ENCODE data around the gene MORN5.

The MORN5 gene

DNA sequence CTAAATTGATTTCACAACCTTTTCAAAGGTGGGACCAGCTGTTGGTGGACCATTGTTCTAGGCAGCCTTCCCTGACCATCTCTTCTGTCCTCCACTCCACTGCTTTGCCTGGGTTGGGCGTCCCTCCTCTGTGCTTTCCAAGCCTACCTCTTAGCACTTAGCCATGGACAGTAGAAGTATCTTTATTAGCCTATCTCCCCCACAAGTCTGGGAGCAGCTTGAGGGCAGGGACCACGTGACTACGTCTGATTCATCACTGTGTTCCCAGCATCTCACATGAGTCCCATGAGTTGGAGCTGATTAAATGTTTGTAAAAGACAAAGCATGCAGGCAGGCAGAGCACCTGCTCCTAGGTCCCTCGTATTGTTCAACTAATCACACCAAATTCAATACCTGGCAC is 20.9 kb downstream of the MORN5 start:
- H3K4me1 ChIP-seq (ENCODE audit: low read depth, poor library complexity, severe bottlenecking): no peaks in the 10 kb centered on the region
- no peaks in the 10 kb centered on the region for H3K27me3 ChIP-seq (ENCODE audit: insufficient read depth, low read depth)
- H4K20me1 ChIP-seq (ENCODE audit: insufficient read depth): no peaks in the 10 kb centered on the region
- H3K4me3 ChIP-seq (IDR thresholded peaks at IDR 0.05; ENCODE audit: insufficient read depth, low read depth, low read length): no peak overlapping the region
- no peaks in the 10 kb centered on the region for H3K79me2 ChIP-seq (ENCODE audit: insufficient read depth, low read depth)
- H3K27ac ChIP-seq: no peak overlapping the region
- TF ChIP-seq, protein P1, sequence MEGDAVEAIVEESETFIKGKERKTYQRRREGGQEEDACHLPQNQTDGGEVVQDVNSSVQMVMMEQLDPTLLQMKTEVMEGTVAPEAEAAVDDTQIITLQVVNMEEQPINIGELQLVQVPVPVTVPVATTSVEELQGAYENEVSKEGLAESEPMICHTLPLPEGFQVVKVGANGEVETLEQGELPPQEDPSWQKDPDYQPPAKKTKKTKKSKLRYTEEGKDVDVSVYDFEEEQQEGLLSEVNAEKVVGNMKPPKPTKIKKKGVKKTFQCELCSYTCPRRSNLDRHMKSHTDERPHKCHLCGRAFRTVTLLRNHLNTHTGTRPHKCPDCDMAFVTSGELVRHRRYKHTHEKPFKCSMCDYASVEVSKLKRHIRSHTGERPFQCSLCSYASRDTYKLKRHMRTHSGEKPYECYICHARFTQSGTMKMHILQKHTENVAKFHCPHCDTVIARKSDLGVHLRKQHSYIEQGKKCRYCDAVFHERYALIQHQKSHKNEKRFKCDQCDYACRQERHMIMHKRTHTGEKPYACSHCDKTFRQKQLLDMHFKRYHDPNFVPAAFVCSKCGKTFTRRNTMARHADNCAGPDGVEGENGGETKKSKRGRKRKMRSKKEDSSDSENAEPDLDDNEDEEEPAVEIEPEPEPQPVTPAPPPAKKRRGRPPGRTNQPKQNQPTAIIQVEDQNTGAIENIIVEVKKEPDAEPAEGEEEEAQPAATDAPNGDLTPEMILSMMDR (conservative IDR thresholded peaks at IDR 0.05; ENCODE audit: low read depth, low read length): no peak
- no peaks in the 10 kb centered on the region for H3K36me3 ChIP-seq (ENCODE audit: insufficient read depth)
- H2AFZ ChIP-seq (ENCODE audit: low read depth): no peak overlapping the region
- no peak overlapping the region for H3K4me2 ChIP-seq
- H3K9ac ChIP-seq: no peak overlapping the region

DNA sequence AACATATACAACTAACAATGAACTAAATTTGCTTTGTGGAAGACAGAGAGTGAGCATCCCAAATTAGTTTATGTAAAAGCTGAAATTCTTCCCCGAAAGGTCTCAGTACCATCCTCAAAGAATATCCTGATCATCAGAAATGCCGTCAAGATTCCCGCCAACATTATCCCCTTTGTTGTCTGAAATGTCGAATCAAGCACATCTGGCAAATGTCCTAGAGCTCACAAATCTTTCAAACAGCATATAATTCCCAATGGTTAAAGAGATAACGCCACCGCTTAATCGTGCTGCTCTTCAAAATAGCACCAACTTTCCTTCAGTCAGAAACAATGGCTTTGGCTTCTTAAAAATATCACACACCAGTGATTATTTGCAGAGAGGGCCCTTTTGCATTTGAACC is 23.8 kb downstream of the MORN5 start:
- no peaks in the 10 kb centered on the region for H3K27me3 ChIP-seq (ENCODE audit: insufficient read depth, low read depth)
- no peak overlapping the region for H3K27ac ChIP-seq
- H3K36me3 ChIP-seq (ENCODE audit: insufficient read depth): no peaks in the 10 kb centered on the region
- TF ChIP-seq, protein P1 (conservative IDR thresholded peaks at IDR 0.05; ENCODE audit: low read depth, low read length): no peak
- no peak overlapping the region for H2AFZ ChIP-seq (ENCODE audit: low read depth)
- H3K4me2 ChIP-seq: no peak overlapping the region
- H4K20me1 ChIP-seq (ENCODE audit: insufficient read depth): no peaks in the 10 kb centered on the region
- no peak overlapping the region for H3K4me3 ChIP-seq (IDR thresholded peaks at IDR 0.05; ENCODE audit: insufficient read depth, low read depth, low read length)
- H3K9ac ChIP-seq: no peak overlapping the region
- H3K4me1 ChIP-seq (ENCODE audit: low read depth, poor library complexity, severe bottlenecking): no peaks in the 10 kb centered on the region
- H3K79me2 ChIP-seq (ENCODE audit: insufficient read depth, low read depth): no peaks in the 10 kb centered on the region

DNA sequence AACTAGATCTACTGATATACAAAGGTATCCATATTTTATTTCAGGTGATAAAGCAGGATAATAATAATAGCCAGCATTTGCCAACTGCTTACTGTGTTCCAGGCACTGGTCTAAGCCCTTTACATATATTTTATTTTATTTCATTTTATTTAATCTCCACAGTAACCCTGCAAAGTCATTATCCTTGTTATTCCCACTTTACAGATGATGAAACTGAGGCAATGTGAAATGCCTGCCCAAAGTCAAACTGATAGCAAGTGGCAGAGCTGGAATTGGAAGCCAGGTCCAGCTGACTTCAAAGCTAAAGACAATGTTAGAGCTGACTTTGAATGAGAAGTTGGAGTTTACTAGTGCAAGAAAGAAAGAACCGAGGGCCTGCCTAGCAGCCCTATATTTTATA is 24.8 kb downstream of the MORN5 start:
- Histone ChIP-seq H3K9ac (no peak overlapping the region), H3K36me3 (ENCODE audit: insufficient read depth) (no peaks in the 10 kb centered on the region), H3K27me3 (ENCODE audit: insufficient read depth, low read depth) (no peaks in the 10 kb centered on the region), H3K27ac (no peak overlapping the region), H2AFZ (ENCODE audit: low read depth) (no peak overlapping the region), H3K79me2 (ENCODE audit: insufficient read depth, low read depth) (no peaks in the 10 kb centered on the region), H3K4me2 (no peak overlapping the region), H4K20me1 (ENCODE audit: insufficient read depth) (no peaks in the 10 kb centered on the region), H3K4me1 (ENCODE audit: low read depth, poor library complexity, severe bottlenecking) (no peaks in the 10 kb centered on the region), H3K4me3 (IDR thresholded peaks at IDR 0.05; ENCODE audit: insufficient read depth, low read depth, low read length) (no peak overlapping the region)
- TF ChIP-seq, protein P1 (conservative IDR thresholded peaks at IDR 0.05; ENCODE audit: low read depth, low read length): no peak

DNA sequence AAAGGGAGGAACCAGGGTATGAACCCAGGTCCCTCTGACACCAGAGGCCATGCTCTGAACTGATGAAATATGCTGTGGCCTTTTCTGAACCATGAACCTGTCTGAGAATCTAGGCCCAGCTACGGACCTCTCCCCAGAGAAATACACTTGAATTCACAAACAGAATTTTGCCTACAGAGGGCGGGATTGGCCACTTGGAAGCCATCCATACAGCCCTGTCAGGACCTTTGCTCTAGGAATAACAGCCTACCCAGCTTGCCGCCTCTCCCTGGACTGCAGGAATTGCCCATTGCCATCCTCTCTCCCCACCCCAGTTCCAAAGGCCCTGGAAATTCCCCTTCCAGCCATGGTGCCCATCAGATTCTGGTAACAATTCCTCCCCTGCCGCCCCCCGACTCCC is 26.6 kb downstream of the MORN5 start:
- no peaks in the 10 kb centered on the region for H3K27me3 ChIP-seq (ENCODE audit: insufficient read depth, low read depth)
- H3K4me1 ChIP-seq (ENCODE audit: low read depth, poor library complexity, severe bottlenecking): no peaks in the 10 kb centered on the region
- H3K79me2 ChIP-seq (ENCODE audit: insufficient read depth, low read depth): no peaks in the 10 kb centered on the region
- no peak overlapping the region for H3K4me2 ChIP-seq
- no peak overlapping the region for H2AFZ ChIP-seq (ENCODE audit: low read depth)
- H3K27ac ChIP-seq: no peak overlapping the region
- H3K9ac ChIP-seq: no peak overlapping the region
- no peaks in the 10 kb centered on the region for H3K36me3 ChIP-seq (ENCODE audit: insufficient read depth)
- TF ChIP-seq, protein P1 (conservative IDR thresholded peaks at IDR 0.05; ENCODE audit: low read depth, low read length): no peak
- H3K4me3 ChIP-seq (IDR thresholded peaks at IDR 0.05; ENCODE audit: insufficient read depth, low read depth, low read length): no peak overlapping the region
- no peaks in the 10 kb centered on the region for H4K20me1 ChIP-seq (ENCODE audit: insufficient read depth)

All from KMS-11 (cell line).